Neural cell (in vitro differentiated cells): ENCODE results near the gene VENTX. TPM values are rescaled to one million over a fixed set of nuclear protein-coding genes. Genes with fewer than 3 reads are reported as not detected.

Source experiments
- H2AFZ ChIP-seq: fragments of 200-600, 300-800 bp; sonication (generic), shearing (Covaris generic); 2 replicates; pipeline ENCODE4 v1.6.0; 2014; ENCODE audit warnings: low read depth, mild to moderate bottlenecking, antibody characterized with exemption, low read length, moderate library complexity
- H3F3A ChIP-seq: fragments of 200-600 bp; shearing (Covaris generic); 2 replicates; pipeline ENCODE4 v1.6.1; 2016; ENCODE audit warnings: mild to moderate bottlenecking, moderate library complexity, mixed read lengths, antibody characterized with exemption, low read length; ENCODE audit not compliant: insufficient read depth, poor library complexity, severe bottlenecking
- H3K27ac ChIP-seq: fragments of 200-600, 300-800 bp; sonication (generic), shearing (Covaris generic); 2 replicates; pipeline ENCODE4 v1.5.1; 2014; ENCODE audit warnings: mild to moderate bottlenecking, low read length, moderate library complexity
- H3K27me3 ChIP-seq: fragments of 300-800, 200-600 bp; sonication (generic), shearing (Covaris generic); 2 replicates; pipeline ENCODE4 v1.6.0; 2014; ENCODE audit warnings: mild to moderate bottlenecking, low read depth, low read length, moderate library complexity; ENCODE audit not compliant: insufficient read depth
- H3K36me3 ChIP-seq: fragments of 300-800, 200-600 bp; sonication (generic), shearing (Covaris generic); 2 replicates; pipeline ENCODE4 v1.5.1; 2014; ENCODE audit warnings: mild to moderate bottlenecking, antibody characterized with exemption, low read length, moderate library complexity; ENCODE audit not compliant: insufficient read depth
- H3K4me2 ChIP-seq: fragments of 300-800, 200-600 bp; sonication (generic), shearing (Covaris generic); 2 replicates; pipeline ENCODE4 v1.6.0; 2014; ENCODE audit warnings: mild to moderate bottlenecking, low read length
- H3K4me3 ChIP-seq: fragments of 300-800, 200-600 bp; sonication (generic), shearing (Covaris generic); 2 replicates; pipeline ENCODE4 v1.5.1; 2014; ENCODE audit warnings: mild to moderate bottlenecking, low read length, moderate library complexity
- H3K79me2 ChIP-seq: fragments of 200-600 bp; shearing (Covaris generic); replicated peaks from 2 replicates; pipeline ENCODE4 v1.6.0; 2014; ENCODE audit warnings: mild to moderate bottlenecking, low read length, moderate library complexity; ENCODE audit not compliant: insufficient read depth
- H3K9ac ChIP-seq: fragments of 300-800, 200-600 bp; sonication (generic), shearing (Covaris generic); 2 replicates; pipeline ENCODE4 v1.6.1; 2016; ENCODE audit warnings: mild to moderate bottlenecking, low read length, mixed read lengths
- H3K9me2 ChIP-seq: fragments of 200-600 bp; shearing (Covaris generic); 2 replicates; pipeline ENCODE4 v1.6.1; 2016; ENCODE audit warnings: mild to moderate bottlenecking, low read length, mixed read lengths; ENCODE audit not compliant: insufficient read depth
- H3K9me3 ChIP-seq: fragments of 200-600, 300-800 bp; sonication (generic), shearing (Covaris generic); 2 replicates; pipeline ENCODE4 v1.6.1; 2016; ENCODE audit warnings: mild to moderate bottlenecking, mixed run types, low read length, moderate library complexity, mixed read lengths
- H4K20me1 ChIP-seq: fragments of 200-600 bp; shearing (Covaris generic); 2 replicates; pipeline ENCODE4 v1.6.1; 2016; ENCODE audit warnings: mild to moderate bottlenecking, mixed run types; ENCODE audit not compliant: insufficient read depth
- EP300 ChIP-seq: fragments of 450-650 bp; conservative IDR thresholded peaks from 2 replicates; pipeline ENCODE4 v1.6.1; 2014; ENCODE audit warnings: antibody characterized with exemption, mild to moderate bottlenecking, moderate library complexity; ENCODE audit not compliant: poor library complexity, severe bottlenecking
- EZH2 ChIP-seq: fragments of 200-600, 300-800 bp; shearing (Covaris generic), sonication (generic); IDR thresholded peaks from 2 replicates; pipeline ENCODE4 v1.6.1; 2014; ENCODE audit warnings: antibody characterized with exemption, low read length, borderline replicate concordance, mild to moderate bottlenecking; ENCODE audit not compliant: insufficient read depth, poor library complexity, severe bottlenecking
- MXI1 ChIP-seq: fragments of 450-650 bp; conservative IDR thresholded peaks from 2 replicates; pipeline ENCODE4 v1.6.1; 2014; ENCODE audit warnings: antibody characterized with exemption, mild to moderate bottlenecking; ENCODE audit not compliant: poor library complexity, severe bottlenecking
- POLR2AphosphoS5 ChIP-seq: IDR thresholded peaks from 2 replicates; pipeline ENCODE4 v1.6.1; 2012
- RAD21 ChIP-seq: fragments of 450-650 bp; conservative IDR thresholded peaks from 2 replicates; pipeline ENCODE4 v1.6.1; 2014; ENCODE audit warnings: antibody characterized with exemption, mild to moderate bottlenecking, moderate library complexity
- SMC3 ChIP-seq: fragments of 450-650 bp; conservative IDR thresholded peaks from 2 replicates; pipeline ENCODE4 v1.6.1; 2014; ENCODE audit warnings: antibody characterized with exemption, mild to moderate bottlenecking, moderate library complexity; ENCODE audit not compliant: poor library complexity
- TAF1 ChIP-seq: IDR thresholded peaks from 2 replicates; pipeline ENCODE4 v1.6.1; 2012; ENCODE audit warnings: low read depth
- polyA plus RNA-seq: library from polyadenylated mRNA; depleted of rRNA; stranded (reverse); fragments of >200 nt; gene quantifications from 2 replicates; pipeline ENCODE4 v1.2.3, GENCODE V29; 2014
- TF ChIP-seq, protein P1 (sequence below): fragments of 450-650 bp; IDR thresholded peaks from 2 replicates; pipeline ENCODE4 v1.5.1; 2014; ENCODE audit warnings: antibody characterized with exemption, mild to moderate bottlenecking, moderate library complexity; ENCODE audit not compliant: poor library complexity, severe bottlenecking
- TF ChIP-seq, protein P2 (sequence below): IDR thresholded peaks from 2 replicates; pipeline ENCODE4 v1.6.1; 2012; ENCODE audit warnings: borderline replicate concordance

Gene VENTX
- polyA plus RNA-seq, 1 donor from 2014 or later, result not detected

DNA sequence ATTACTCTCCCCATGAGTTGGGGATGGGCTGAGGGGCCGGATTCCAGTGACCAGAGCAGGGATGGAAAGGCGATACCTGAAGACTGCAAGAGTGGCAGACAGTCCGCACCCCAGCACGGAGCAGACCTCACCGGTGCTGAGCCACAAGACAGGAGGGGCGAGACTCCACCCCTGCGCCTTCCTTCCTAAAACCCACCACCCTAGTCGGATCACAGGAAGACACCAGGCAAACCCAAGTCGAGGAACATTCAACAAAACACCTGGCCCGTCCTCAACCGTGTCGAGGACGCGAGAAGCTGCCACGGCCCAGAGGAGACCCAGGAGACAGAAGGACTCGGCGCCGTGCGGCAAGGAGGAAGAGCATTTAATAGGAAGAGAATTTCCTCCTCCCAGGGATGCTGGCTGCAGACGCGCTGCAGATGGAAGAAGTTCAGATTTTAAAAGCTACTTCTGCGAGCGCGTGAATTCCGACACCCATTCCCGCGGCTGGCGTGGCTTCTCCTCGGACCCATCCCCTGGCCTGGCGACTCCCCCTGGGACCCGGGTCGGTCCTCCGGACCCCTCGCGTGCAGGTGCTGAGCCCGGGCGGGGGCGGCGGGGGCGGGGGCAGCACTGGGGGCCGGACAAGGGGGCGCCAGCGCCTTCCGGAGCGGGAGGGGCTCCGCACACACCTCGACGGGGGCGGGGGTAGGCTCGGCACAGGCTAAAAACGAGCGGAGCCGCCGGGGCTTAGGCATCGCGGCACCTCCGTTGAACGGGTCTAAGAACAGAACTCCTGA lies 8.2 kb upstream of the VENTX start:
- no peaks in the 10 kb centered on the region for H3K79me2 ChIP-seq
- H3K4me3 ChIP-seq, result no peak overlapping the region
- no peaks in the 10 kb centered on the region for H3K36me3 ChIP-seq
- no peaks in the 10 kb centered on the region for H3F3A ChIP-seq
- peaks cover 60% of the 10 kb centered on the region for H3K27me3 ChIP-seq
- no peaks in the 10 kb centered on the region for H3K9me3 ChIP-seq
- no peak overlapping the region for H3K9ac ChIP-seq
- H3K9me2 ChIP-seq, result no peaks in the 10 kb centered on the region
- H2AFZ ChIP-seq, result no peak overlapping the region
- no peak overlapping the region for H3K4me2 ChIP-seq
- TF ChIP-seq EZH2, result no peak
- TF ChIP-seq, protein P1, sequence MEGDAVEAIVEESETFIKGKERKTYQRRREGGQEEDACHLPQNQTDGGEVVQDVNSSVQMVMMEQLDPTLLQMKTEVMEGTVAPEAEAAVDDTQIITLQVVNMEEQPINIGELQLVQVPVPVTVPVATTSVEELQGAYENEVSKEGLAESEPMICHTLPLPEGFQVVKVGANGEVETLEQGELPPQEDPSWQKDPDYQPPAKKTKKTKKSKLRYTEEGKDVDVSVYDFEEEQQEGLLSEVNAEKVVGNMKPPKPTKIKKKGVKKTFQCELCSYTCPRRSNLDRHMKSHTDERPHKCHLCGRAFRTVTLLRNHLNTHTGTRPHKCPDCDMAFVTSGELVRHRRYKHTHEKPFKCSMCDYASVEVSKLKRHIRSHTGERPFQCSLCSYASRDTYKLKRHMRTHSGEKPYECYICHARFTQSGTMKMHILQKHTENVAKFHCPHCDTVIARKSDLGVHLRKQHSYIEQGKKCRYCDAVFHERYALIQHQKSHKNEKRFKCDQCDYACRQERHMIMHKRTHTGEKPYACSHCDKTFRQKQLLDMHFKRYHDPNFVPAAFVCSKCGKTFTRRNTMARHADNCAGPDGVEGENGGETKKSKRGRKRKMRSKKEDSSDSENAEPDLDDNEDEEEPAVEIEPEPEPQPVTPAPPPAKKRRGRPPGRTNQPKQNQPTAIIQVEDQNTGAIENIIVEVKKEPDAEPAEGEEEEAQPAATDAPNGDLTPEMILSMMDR, result no peak
- no peak for TF ChIP-seq EP300
- TF ChIP-seq SMC3, result no peak
- TF ChIP-seq MXI1, result no peak
- TF ChIP-seq POLR2AphosphoS5, result no peak
- no peak for TF ChIP-seq TAF1
- TF ChIP-seq RAD21, result no peak
- TF ChIP-seq, protein P2, sequence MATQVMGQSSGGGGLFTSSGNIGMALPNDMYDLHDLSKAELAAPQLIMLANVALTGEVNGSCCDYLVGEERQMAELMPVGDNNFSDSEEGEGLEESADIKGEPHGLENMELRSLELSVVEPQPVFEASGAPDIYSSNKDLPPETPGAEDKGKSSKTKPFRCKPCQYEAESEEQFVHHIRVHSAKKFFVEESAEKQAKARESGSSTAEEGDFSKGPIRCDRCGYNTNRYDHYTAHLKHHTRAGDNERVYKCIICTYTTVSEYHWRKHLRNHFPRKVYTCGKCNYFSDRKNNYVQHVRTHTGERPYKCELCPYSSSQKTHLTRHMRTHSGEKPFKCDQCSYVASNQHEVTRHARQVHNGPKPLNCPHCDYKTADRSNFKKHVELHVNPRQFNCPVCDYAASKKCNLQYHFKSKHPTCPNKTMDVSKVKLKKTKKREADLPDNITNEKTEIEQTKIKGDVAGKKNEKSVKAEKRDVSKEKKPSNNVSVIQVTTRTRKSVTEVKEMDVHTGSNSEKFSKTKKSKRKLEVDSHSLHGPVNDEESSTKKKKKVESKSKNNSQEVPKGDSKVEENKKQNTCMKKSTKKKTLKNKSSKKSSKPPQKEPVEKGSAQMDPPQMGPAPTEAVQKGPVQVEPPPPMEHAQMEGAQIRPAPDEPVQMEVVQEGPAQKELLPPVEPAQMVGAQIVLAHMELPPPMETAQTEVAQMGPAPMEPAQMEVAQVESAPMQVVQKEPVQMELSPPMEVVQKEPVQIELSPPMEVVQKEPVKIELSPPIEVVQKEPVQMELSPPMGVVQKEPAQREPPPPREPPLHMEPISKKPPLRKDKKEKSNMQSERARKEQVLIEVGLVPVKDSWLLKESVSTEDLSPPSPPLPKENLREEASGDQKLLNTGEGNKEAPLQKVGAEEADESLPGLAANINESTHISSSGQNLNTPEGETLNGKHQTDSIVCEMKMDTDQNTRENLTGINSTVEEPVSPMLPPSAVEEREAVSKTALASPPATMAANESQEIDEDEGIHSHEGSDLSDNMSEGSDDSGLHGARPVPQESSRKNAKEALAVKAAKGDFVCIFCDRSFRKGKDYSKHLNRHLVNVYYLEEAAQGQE, result no peak
- H4K20me1 ChIP-seq, result no peaks in the 10 kb centered on the region
- H3K27ac ChIP-seq, result no peak overlapping the region

GRCh38 chr10:133230044-133230361 lies 7.7 kb upstream of the VENTX start, which contains the start of gene UTF1:
UTF1 (plus strand) TSS chr10:133230217; CDS start chr10:133230289, 72 bp downstream.
- Histone ChIP-seq H3K9me2 (no peaks in the 10 kb centered on the region), H3K4me2 (no peak within 1 kb of the TSS), H3K79me2 (no peaks in the 10 kb centered on the region), H4K20me1 (no peaks in the 10 kb centered on the region), H3K27me3 (peaks cover 60% of the 10 kb centered on the region), H3K9ac (no peak within 1 kb of the TSS), H3K4me3 (peak within 1 kb of the TSS; percentile 43), H2AFZ (no peak within 1 kb of the TSS), H3K27ac (no peak within 1 kb of the TSS), H3K36me3 (no peaks in the 10 kb centered on the region), H3K9me3 (no peaks in the 10 kb centered on the region), H3F3A (no peaks in the 10 kb centered on the region)
- TF ChIP-seq, protein P1, result no peak
- no peak for TF ChIP-seq MXI1
- TF ChIP-seq EZH2, result no peak
- TF ChIP-seq SMC3, result no peak
- TF ChIP-seq EP300, result no peak
- no peak for TF ChIP-seq POLR2AphosphoS5
